CD4-positive, alpha-beta T cell treated with Interleukin-17A for 4 hours (primary cell): ENCODE results near the gene EIF5A2.

ENCODE experiments used
- DNase-seq: peaks from one replicate; pipeline ENCODE4 v3.0.0-alpha.2; 2020; ENCODE audit warnings: mixed read lengths

Gene EIF5A2

DNA sequence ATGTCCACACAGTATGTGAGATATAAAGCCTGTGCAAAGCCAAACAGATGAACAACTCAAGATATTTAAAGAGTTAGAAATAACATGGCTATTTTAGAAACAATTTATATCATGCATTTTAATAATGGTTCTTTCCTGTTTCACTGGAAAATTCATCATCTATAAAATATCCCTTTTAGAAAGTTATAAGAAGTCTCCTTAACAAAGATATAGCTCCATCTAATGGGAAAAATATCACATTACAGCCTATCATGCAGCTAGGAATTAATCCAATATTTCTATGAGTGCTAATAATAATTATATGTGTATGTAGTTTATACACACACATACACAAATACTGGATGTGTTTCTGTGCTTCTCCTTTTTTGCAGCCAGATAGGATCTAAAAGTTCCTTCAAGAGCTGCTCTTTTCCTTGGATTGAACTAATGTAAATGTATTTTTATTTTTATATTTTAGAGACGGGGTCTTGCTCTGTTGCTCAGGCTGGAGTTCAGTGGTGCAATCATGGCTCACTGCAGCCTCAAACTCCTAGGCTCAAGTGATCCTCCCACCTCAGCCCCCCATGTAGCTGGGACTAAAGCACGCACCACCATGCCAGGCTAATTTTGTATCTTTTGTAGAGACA lies 60.0 kb downstream of the EIF5A2 start:
- DNase-seq: no peak

DNA sequence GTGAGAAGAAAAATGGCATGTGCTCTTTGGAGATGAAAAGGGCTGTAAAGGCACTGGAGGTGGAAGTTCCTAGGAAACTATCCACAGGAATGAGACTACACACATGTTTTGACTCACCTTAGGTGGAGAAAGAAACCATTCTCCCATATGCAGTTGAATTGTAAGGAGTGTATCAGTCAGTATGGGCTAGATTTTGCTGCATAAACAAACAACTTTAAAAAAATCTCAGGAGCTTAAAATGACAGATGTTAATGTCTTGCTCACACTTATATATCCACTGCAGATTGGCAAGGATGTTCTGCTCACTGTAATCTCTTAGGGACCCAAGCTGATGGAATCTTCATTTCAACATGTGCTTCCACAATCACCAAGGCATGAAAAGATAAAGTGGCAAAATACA lies 64.1 kb downstream of the EIF5A2 start:
- DNase-seq: no peak

DNA sequence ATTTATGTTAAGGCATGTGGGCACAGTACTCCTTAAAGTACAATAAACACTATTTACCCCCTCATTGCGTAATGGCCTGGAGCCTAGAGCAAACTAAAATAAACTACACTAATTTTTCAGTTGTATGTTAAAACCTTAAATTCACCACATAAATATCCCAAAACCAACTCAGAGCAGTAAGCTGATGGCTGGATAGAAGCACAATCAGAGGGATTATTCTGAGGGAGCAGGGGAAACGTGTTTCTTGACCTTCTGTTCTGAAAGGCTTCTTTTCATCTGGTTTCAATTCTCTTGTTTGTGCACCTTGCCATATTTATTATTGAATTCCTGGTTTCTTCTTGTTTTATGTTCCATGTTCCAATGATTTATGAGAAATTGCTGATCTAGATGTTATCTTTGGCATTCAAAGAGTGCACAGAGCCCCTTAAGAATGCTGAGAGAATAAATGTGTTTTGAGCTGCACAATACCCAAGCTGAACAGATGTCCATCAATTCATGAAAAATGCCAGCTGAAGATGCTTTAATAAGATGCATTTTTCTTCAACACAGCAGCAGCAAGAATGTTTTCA lies 68.1 kb downstream of the EIF5A2 start:
- DNase-seq: no peak

DNA sequence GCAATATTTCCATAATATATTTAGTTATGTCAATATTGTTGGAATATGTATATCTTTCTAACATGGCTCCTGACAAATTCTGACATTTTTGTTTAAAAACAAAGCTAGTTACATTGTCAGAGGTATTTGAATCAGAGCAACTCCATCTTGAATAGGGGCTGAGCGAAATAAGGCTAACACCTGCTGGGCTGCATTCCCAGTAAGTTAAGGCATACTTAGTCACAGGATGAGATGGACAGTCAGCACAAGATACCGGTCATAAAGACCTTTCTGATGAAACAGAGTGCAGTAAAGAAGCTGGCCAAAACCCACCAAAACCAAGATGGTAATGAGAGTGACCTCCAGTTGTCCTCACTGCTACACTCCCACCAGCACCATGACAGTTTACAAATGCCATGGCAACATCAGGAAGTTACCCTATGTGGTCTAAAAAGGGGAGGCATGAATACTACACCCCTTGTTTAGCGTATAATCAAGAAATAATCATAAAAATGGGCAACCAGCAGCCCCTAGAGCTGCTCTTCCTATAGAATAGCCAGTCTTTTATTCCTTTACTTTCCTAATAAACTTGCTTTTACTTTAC lies 68.8 kb downstream of the EIF5A2 start:
- DNase-seq: no peak
